Loucy (cell line): Measurements from ENCODE around the gene M1AP.

Experiments
- EZH2phosphoT487 ChIP-seq: fragments of 200-600 bp; IDR thresholded peaks from 2 replicates; pipeline ENCODE4 v1.6.1; 2018; ENCODE audit warnings: antibody characterized with exemption, mild to moderate bottlenecking, moderate library complexity, borderline replicate concordance
- TF ChIP-seq, protein P1 (sequence below): fragments of 200-600 bp; sonication (generic); conservative IDR thresholded peaks from 2 replicates; pipeline ENCODE4 v1.5.1; 2014; ENCODE audit warnings: mild to moderate bottlenecking, antibody characterized with exemption, low read length

DNA sequence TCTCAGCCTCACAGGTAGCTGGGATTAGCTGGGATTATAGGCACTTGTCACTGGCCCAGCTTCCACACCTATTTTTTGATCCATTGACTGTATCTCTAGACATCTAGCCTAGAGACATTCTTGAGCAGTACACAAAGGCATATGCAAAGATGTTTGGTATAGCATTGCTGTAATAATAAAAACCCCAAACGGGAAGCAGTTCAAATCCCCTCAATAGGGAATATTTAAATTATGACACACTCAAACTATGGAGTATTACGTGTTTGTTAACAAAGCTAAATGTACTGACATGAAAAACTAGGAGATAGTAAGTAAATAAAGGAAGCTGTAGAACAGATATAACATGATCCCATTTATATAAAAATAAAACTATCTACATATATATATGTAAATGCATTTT, 65.9 kb downstream of the M1AP start:
- TF ChIP-seq, protein P1, sequence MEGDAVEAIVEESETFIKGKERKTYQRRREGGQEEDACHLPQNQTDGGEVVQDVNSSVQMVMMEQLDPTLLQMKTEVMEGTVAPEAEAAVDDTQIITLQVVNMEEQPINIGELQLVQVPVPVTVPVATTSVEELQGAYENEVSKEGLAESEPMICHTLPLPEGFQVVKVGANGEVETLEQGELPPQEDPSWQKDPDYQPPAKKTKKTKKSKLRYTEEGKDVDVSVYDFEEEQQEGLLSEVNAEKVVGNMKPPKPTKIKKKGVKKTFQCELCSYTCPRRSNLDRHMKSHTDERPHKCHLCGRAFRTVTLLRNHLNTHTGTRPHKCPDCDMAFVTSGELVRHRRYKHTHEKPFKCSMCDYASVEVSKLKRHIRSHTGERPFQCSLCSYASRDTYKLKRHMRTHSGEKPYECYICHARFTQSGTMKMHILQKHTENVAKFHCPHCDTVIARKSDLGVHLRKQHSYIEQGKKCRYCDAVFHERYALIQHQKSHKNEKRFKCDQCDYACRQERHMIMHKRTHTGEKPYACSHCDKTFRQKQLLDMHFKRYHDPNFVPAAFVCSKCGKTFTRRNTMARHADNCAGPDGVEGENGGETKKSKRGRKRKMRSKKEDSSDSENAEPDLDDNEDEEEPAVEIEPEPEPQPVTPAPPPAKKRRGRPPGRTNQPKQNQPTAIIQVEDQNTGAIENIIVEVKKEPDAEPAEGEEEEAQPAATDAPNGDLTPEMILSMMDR: no peak
- no peak for TF ChIP-seq EZH2phosphoT487
